HUES48 (cell line): ENCODE data around the gene SASH1.
A peak's percentile ranks its signal among the peaks of the same experiment; 100 is the strongest.

ENCODE experiments used
- H3K27ac ChIP-seq: one replicate; pipeline ENCODE4 v1.7.0; 2013; ENCODE audit warnings: low read depth, low read length, inconsistent platforms
- H3K27me3 ChIP-seq: 2 replicates; pipeline ENCODE4 v1.6.1; 2013; ENCODE audit warnings: mild to moderate bottlenecking, low read length; ENCODE audit not compliant: control insufficient read depth, insufficient read depth
- H3K36me3 ChIP-seq: 2 replicates; pipeline ENCODE4 v1.6.1; 2013; ENCODE audit warnings: low read length; ENCODE audit not compliant: control insufficient read depth, insufficient read depth
- H3K4me1 ChIP-seq: 2 replicates; pipeline ENCODE4 v1.6.1; 2013; ENCODE audit warnings: mild to moderate bottlenecking, low read length; ENCODE audit not compliant: control insufficient read depth, insufficient read depth
- H3K4me3 ChIP-seq: 2 replicates; pipeline ENCODE4 v1.5.1; 2013; ENCODE audit warnings: mild to moderate bottlenecking, low read depth, low read length
- H3K9ac ChIP-seq: 2 replicates; pipeline ENCODE4 v1.6.1; 2013; ENCODE audit warnings: mild to moderate bottlenecking, low read depth, low read length, moderate library complexity
- H3K9me3 ChIP-seq: 2 replicates; pipeline ENCODE4 v1.6.1; 2013; ENCODE audit warnings: low read length; ENCODE audit not compliant: control insufficient read depth, insufficient read depth

SASH1 gene

DNA sequence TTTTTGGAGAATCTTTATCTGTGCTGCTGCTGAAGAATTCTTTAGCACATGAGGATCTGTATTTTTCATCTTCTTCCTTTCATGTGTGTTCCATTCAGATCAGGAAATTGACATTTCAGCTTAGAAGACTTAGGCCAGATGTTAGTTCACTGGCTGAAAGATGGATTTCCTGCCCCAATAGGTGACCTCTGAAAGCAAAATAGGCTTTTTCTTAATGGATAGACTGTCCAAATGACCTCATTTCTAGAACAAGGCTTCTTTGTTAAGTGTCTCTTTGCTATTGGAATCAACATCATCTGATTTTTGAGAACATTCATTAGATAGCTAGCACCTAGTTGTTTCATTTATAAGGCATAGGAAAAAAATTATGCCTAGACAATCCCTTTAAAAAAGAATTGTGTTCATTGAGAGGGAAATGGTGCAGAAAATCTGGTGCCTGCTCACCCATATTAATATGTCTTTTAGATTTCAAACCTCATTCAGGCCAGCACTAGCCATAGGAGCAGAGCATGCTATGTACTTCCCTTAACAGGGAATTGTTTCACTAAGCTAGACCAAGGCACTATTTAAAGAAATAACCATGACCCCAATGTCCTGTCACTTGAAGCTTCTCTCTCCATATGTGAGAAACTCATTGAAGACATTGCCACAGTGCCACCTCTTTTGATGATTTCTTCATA lies 13.6 kb upstream of the SASH1 start:
- H3K9ac ChIP-seq, result no peak overlapping the region
- H3K36me3 ChIP-seq, result no peaks in the 10 kb centered on the region
- no peaks in the 10 kb centered on the region for H3K9me3 ChIP-seq
- peaks cover 4% of the 10 kb centered on the region; the same call in 1 of the 2 replicates for H3K4me1 ChIP-seq
- no peaks in the 10 kb centered on the region for H3K27me3 ChIP-seq
- H3K27ac ChIP-seq, result no peak overlapping the region
- no peak overlapping the region for H3K4me3 ChIP-seq

- H3K27ac ChIP-seq, result no peak overlapping the region
- H3K36me3 ChIP-seq, result no peaks in the 10 kb centered on the region
- no peaks in the 10 kb centered on the region for H3K27me3 ChIP-seq
- peaks cover 4% of the 10 kb centered on the region; the same call in 1 of the 2 replicates for H3K4me1 ChIP-seq
- H3K4me3 ChIP-seq, result no peak overlapping the region
- H3K9ac ChIP-seq, result no peak overlapping the region
- no peaks in the 10 kb centered on the region for H3K9me3 ChIP-seq
Measured at GRCh38 chr6:148329596-148330381, 12.8 kb upstream of the SASH1 start.

GRCh38 chr6:148332088-148332487 lies 10.6 kb upstream of the SASH1 start:
- H3K4me1 ChIP-seq, result peaks cover 4% of the 10 kb centered on the region; the same call in 1 of the 2 replicates
- H3K36me3 ChIP-seq, result no peaks in the 10 kb centered on the region
- H3K9me3 ChIP-seq, result no peaks in the 10 kb centered on the region
- H3K27me3 ChIP-seq, result no peaks in the 10 kb centered on the region
- H3K9ac ChIP-seq, result no peak overlapping the region
- no peak overlapping the region for H3K4me3 ChIP-seq
- no peak overlapping the region for H3K27ac ChIP-seq

DNA sequence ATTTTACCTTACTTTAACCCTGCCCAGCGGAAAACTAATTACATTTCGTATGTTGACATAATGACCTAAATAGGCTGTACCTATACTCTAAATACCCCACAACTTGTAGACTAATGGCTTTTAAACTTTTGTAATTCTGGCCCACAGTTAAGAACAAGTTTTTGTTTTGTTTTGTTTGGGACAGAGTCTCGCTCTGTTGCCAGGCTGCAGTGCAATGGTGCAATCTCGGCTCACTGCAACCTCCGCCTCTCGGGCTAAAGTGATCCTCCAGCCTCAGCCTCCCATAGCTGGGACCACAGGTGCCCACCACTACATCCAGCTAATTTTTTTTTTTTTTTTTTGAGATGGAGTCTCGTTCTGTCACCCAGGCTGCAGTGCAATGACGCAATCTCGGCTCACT lies 5.7 kb upstream of the SASH1 start:
- Histone ChIP-seq H3K9ac (no peak overlapping the region), H3K9me3 (no peaks in the 10 kb centered on the region), H3K4me1 (peaks cover 11% of the 10 kb centered on the region), H3K36me3 (no peaks in the 10 kb centered on the region), H3K27me3 (no peaks in the 10 kb centered on the region), H3K27ac (no peak overlapping the region), H3K4me3 (no peak overlapping the region)

DNA sequence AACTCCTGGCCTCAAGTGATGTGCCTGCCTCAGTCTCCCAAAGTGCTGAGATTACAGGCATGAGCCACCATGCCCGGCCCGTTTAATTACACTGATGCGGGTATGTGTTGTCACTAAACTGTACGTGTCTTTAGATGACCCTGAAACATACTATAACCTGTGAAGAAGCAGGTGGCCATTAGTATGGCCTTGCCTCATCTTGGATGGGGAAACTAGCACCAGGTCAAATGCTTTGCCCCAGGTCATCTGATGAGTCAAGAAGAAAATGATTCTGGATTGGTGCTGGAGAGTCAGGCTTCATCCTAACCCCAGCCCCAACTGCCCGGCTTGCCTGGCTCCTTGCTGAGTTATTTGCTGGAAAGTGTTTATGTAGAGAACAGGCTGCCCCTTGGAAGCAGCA lies 2.9 kb upstream of the SASH1 start:
- Histone ChIP-seq H3K36me3 (no peaks in the 10 kb centered on the region), H3K9me3 (no peaks in the 10 kb centered on the region), H3K27ac (no peak overlapping the region), H3K4me3 (no peak overlapping the region), H3K4me1 (peaks cover 23% of the 10 kb centered on the region), H3K9ac (no peak overlapping the region), H3K27me3 (no peaks in the 10 kb centered on the region)

- H3K27ac ChIP-seq, result peak overlapping the region; percentile 100
- no peak overlapping the region for H3K4me3 ChIP-seq
- H3K9me3 ChIP-seq, result no peaks in the 10 kb centered on the region
- H3K9ac ChIP-seq, result no peak overlapping the region
- peaks cover 33% of the 10 kb centered on the region for H3K4me1 ChIP-seq
- H3K36me3 ChIP-seq, result no peaks in the 10 kb centered on the region
- no peaks in the 10 kb centered on the region for H3K27me3 ChIP-seq
Measured at GRCh38 chr6:148340586-148341297, 1.9 kb upstream of the SASH1 start.

GRCh38 chr6:148342100-148342349 lies 613 bp upstream of the SASH1 start:
- Histone ChIP-seq H3K4me1 (peaks cover 46% of the 10 kb centered on the region), H3K9me3 (no peaks in the 10 kb centered on the region), H3K36me3 (no peaks in the 10 kb centered on the region), H3K27me3 (no peaks in the 10 kb centered on the region), H3K9ac (peak overlapping the region; percentile 93), H3K4me3 (peak overlapping the region; percentile 77), H3K27ac (peak overlapping the region; percentile 100)

- Histone ChIP-seq H3K36me3 (no peaks in the 10 kb centered on the region), H3K4me3 (peak overlapping the region; percentile 77), H3K4me1 (peaks cover 52% of the 10 kb centered on the region), H3K9ac (peak overlapping the region; percentile 93), H3K27ac (peak overlapping the region; percentile 100), H3K27me3 (no peaks in the 10 kb centered on the region), H3K9me3 (no peaks in the 10 kb centered on the region)
Measured at GRCh38 chr6:148343047-148343782, 577 bp downstream of the SASH1 start.

DNA sequence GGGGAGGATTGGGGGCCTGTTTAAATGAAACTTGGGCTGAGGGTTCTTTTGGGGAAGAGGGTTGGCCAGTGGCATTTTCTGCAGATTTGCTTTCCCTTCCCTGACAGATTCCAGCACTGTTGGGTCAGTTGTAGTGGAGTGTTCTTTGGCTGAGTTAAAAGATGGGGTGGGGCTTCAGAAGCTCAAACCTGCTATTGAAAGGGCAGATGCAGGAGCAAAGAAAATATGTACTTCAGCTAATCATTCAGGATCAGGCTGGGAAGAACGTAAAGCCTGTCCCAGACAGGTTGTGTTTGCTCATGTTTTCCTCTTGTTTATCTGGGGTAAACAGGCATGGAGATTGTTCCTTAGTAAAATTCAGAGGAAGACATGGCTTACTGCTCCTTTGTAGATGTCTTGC lies 2.5 kb downstream of the SASH1 start:
- no peaks in the 10 kb centered on the region for H3K9me3 ChIP-seq
- H3K9ac ChIP-seq, result no peak overlapping the region
- H3K4me1 ChIP-seq, result peaks cover 63% of the 10 kb centered on the region
- H3K4me3 ChIP-seq, result peak overlapping the region; percentile 27; the same call in 1 of the 2 replicates
- H3K27ac ChIP-seq, result peak overlapping the region; percentile 93
- H3K27me3 ChIP-seq, result no peaks in the 10 kb centered on the region
- H3K36me3 ChIP-seq, result no peaks in the 10 kb centered on the region

DNA sequence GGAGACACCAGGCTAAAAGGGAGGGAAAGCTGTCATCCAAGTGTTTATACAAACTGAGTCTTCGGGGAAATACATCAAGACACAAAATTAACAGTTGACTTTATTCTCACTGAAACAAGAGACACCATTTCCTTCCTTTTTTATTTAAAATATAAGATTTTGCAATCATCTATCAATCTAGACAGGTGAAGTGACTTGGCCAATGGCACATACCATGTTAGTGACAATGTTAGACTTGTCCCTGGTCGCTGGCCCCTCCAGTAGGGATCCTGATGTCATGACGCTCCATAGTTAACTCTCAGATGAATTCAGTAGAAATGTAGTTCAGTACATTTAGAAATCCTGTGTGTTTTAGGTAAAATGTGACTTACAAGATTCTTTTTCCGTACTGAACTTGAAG lies 2.9 kb downstream of the SASH1 start:
- peak overlapping the region; percentile 93 for H3K27ac ChIP-seq
- H3K9me3 ChIP-seq, result no peaks in the 10 kb centered on the region
- no peaks in the 10 kb centered on the region for H3K36me3 ChIP-seq
- no peak overlapping the region for H3K9ac ChIP-seq
- H3K4me1 ChIP-seq, result peaks cover 67% of the 10 kb centered on the region
- no peaks in the 10 kb centered on the region for H3K27me3 ChIP-seq
- peak overlapping the region; percentile 41; the same call in 1 of the 2 replicates for H3K4me3 ChIP-seq
